ENCODE measurements around the gene BCAS1. TPM values are rescaled to one million over a fixed set of nuclear protein-coding genes. Genes with fewer than 3 reads are reported as not detected.

BCAS1 gene
- total RNA-seq, 1 donor from 2014 or later: not detected

DNA sequence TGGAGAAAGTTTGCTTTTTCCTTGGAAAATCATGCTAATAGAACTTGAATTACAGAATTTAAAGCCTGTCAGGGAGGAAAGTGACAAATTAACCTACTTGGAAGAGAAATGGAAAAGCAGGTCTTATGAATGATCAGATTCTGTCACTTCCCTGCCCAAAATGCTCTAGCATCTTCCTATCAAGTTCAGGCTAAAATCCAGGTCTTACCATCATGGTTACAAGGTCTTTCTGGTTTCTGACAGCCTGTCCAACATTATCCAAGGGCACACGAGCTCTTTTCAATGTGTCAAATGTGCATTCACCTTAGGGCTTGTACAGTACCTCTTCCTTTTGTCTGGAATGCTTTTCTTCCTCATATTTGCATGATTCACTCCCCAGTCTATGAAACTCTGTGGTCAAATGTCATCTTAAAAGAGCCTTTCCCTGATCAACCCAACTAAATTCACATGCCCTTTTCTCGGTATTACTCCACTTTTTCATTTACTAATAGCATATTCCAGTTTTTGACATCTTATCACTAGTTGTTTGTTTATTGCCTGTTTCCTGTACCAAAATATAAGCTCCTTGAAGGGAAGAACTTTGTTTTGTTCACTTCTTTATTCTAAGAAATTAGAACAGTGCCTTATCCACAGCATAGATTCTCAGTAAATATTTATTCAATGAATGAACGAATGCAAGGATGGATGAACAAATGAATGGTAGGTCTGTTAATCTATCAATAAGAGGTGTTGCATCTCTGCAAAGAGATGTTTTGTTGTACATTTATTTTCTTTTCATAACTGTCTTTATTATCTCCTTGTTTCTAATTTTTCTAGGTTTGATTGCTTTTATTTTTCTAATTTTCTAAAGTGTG, 139.5 kb downstream of the BCAS1 start:
- H3K4me1 Mint-ChIP-seq (ENCODE audit: unreplicated experiment): peaks cover 29% of the 10 kb centered on the region
- DNase-seq (ENCODE audit: extremely low spot score, unreplicated experiment): no peak
- H3K27me3 Mint-ChIP-seq (ENCODE audit: unreplicated experiment): no peaks in the 10 kb centered on the region
- peaks cover 5% of the 10 kb centered on the region for H3K9me3 Mint-ChIP-seq (ENCODE audit: unreplicated experiment)
- H3K27ac Mint-ChIP-seq (ENCODE audit: unreplicated experiment): no peak overlapping the region
- TF ChIP-seq, protein P1, sequence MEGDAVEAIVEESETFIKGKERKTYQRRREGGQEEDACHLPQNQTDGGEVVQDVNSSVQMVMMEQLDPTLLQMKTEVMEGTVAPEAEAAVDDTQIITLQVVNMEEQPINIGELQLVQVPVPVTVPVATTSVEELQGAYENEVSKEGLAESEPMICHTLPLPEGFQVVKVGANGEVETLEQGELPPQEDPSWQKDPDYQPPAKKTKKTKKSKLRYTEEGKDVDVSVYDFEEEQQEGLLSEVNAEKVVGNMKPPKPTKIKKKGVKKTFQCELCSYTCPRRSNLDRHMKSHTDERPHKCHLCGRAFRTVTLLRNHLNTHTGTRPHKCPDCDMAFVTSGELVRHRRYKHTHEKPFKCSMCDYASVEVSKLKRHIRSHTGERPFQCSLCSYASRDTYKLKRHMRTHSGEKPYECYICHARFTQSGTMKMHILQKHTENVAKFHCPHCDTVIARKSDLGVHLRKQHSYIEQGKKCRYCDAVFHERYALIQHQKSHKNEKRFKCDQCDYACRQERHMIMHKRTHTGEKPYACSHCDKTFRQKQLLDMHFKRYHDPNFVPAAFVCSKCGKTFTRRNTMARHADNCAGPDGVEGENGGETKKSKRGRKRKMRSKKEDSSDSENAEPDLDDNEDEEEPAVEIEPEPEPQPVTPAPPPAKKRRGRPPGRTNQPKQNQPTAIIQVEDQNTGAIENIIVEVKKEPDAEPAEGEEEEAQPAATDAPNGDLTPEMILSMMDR (IDR thresholded peaks at IDR 0.05): no peak
- no peak overlapping the region for H3K4me3 Mint-ChIP-seq (ENCODE audit: unreplicated experiment)
- no peaks in the 10 kb centered on the region for H3K36me3 Mint-ChIP-seq (ENCODE audit: unreplicated experiment)

DNA sequence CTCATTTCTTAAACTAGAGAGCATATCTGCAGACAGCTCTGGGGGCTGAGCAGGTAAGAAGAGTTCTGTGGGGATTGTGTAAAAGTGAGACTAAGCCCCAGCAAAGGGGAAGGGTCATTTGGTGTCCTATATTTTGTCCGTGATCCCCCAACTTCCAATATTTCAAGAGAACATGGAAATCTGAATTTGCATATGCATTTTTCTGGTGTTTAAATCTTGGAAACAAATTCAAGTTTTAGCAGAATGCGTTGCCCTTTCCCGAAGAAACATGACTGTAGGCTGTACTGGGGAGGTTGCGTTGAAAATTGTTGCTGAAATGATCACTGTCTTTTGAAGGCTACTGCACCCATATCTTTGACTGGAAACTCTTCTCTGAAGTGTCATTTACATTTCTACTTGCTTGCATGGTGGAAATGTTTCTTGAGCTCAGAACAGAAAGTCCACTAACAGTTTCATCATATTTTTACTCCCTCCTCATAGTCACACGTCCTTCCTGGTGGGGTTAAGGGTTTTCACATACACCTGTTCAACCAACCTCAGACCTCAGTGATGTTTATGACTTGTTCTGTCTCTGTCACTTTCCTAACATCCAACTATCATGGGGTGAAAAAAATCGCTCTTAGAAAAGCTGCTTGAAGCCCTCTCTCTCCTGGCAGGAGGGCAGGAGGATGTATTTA, 140.3 kb downstream of the BCAS1 start:
- H3K27ac Mint-ChIP-seq (ENCODE audit: unreplicated experiment): no peak overlapping the region
- peaks cover 5% of the 10 kb centered on the region for H3K9me3 Mint-ChIP-seq (ENCODE audit: unreplicated experiment)
- DNase-seq (ENCODE audit: extremely low spot score, unreplicated experiment): no peak
- TF ChIP-seq, protein P1 (IDR thresholded peaks at IDR 0.05): no peak
- no peaks in the 10 kb centered on the region for H3K36me3 Mint-ChIP-seq (ENCODE audit: unreplicated experiment)
- no peak overlapping the region for H3K4me3 Mint-ChIP-seq (ENCODE audit: unreplicated experiment)
- no peaks in the 10 kb centered on the region for H3K27me3 Mint-ChIP-seq (ENCODE audit: unreplicated experiment)
- H3K4me1 Mint-ChIP-seq (ENCODE audit: unreplicated experiment): peaks cover 26% of the 10 kb centered on the region

DNA sequence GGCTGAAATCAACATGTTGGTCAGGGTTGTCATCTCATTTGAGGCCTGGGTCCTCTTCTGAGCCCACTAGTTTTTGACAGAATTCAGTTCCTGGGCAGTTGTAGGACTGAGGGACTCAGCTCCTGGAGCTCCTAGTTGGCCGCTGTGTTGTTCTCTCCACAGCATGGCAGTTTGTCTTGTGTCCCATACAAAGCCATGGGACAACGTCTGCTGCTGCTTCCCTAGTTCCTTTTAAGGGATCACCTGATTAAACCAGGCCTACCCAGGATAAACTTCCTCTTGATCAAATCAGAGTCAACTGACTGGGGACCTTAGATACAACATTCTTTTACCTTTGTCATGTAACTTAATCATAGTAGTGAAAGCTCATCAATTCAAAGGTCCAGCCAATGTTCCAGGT, 141.0 kb downstream of the BCAS1 start:
- peaks cover 19% of the 10 kb centered on the region for H3K4me1 Mint-ChIP-seq (ENCODE audit: unreplicated experiment)
- H3K36me3 Mint-ChIP-seq (ENCODE audit: unreplicated experiment): no peaks in the 10 kb centered on the region
- peaks cover 5% of the 10 kb centered on the region for H3K9me3 Mint-ChIP-seq (ENCODE audit: unreplicated experiment)
- H3K27me3 Mint-ChIP-seq (ENCODE audit: unreplicated experiment): no peaks in the 10 kb centered on the region
- TF ChIP-seq, protein P1 (IDR thresholded peaks at IDR 0.05): no peak
- no peak overlapping the region for H3K4me3 Mint-ChIP-seq (ENCODE audit: unreplicated experiment)
- no peak for DNase-seq (ENCODE audit: extremely low spot score, unreplicated experiment)
- no peak overlapping the region for H3K27ac Mint-ChIP-seq (ENCODE audit: unreplicated experiment)

DNA sequence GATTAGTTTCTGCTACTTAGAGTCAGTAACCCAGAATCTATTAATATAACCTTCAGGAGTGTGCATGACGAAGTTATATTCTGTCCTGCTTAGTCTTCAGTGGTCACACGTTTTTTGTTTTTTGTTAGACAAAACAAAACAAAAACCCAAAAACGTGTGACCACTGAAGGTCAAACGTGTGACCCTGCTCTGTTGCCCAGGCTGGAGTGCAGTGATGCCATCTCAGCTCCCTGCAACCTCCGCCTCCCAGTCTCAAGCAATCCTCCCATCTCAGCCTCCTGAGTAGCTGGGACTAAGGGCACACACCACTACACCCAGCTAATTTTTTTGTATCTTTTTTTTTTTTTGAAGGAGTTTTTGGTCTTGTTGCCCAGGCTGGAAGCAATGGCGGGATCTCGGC, 142.4 kb downstream of the BCAS1 start:
- no peaks in the 10 kb centered on the region for H3K36me3 Mint-ChIP-seq (ENCODE audit: unreplicated experiment)
- H3K4me3 Mint-ChIP-seq (ENCODE audit: unreplicated experiment): no peak overlapping the region
- DNase-seq (ENCODE audit: extremely low spot score, unreplicated experiment): no peak
- no peaks in the 10 kb centered on the region for H3K9me3 Mint-ChIP-seq (ENCODE audit: unreplicated experiment)
- TF ChIP-seq, protein P1 (IDR thresholded peaks at IDR 0.05): no peak
- no peaks in the 10 kb centered on the region for H3K27me3 Mint-ChIP-seq (ENCODE audit: unreplicated experiment)
- H3K4me1 Mint-ChIP-seq (ENCODE audit: unreplicated experiment): peaks cover 15% of the 10 kb centered on the region
- H3K27ac Mint-ChIP-seq (ENCODE audit: unreplicated experiment): no peak overlapping the region

- H3K4me1 Mint-ChIP-seq (ENCODE audit: unreplicated experiment): peaks cover 17% of the 10 kb centered on the region
- peak overlapping the region; percentile 54 for H3K27ac Mint-ChIP-seq (ENCODE audit: unreplicated experiment)
- H3K27me3 Mint-ChIP-seq (ENCODE audit: unreplicated experiment): no peaks in the 10 kb centered on the region
- no peak for DNase-seq (ENCODE audit: extremely low spot score, unreplicated experiment)
- TF ChIP-seq, protein P1 (IDR thresholded peaks at IDR 0.05): no peak
- H3K9me3 Mint-ChIP-seq (ENCODE audit: unreplicated experiment): no peaks in the 10 kb centered on the region
- no peaks in the 10 kb centered on the region for H3K36me3 Mint-ChIP-seq (ENCODE audit: unreplicated experiment)
- no peak overlapping the region for H3K4me3 Mint-ChIP-seq (ENCODE audit: unreplicated experiment)
Observed at GRCh38 chr20:53926428-53927028, 143.9 kb downstream of the BCAS1 start.

All from osteocyte (in vitro differentiated cells).